ENCODE data around the gene VSIG2. TPM values are rescaled to one million over a fixed set of nuclear protein-coding genes. Genes with fewer than 3 reads are reported as not detected.
A peak's percentile ranks its signal among the peaks of the same experiment; 100 is the strongest.

Gene VSIG2
- total and polyA plus RNA-seq, 3 experiments from 2014 or later = 0.24 to 0.40 TPM; not detected in 1

DNA sequence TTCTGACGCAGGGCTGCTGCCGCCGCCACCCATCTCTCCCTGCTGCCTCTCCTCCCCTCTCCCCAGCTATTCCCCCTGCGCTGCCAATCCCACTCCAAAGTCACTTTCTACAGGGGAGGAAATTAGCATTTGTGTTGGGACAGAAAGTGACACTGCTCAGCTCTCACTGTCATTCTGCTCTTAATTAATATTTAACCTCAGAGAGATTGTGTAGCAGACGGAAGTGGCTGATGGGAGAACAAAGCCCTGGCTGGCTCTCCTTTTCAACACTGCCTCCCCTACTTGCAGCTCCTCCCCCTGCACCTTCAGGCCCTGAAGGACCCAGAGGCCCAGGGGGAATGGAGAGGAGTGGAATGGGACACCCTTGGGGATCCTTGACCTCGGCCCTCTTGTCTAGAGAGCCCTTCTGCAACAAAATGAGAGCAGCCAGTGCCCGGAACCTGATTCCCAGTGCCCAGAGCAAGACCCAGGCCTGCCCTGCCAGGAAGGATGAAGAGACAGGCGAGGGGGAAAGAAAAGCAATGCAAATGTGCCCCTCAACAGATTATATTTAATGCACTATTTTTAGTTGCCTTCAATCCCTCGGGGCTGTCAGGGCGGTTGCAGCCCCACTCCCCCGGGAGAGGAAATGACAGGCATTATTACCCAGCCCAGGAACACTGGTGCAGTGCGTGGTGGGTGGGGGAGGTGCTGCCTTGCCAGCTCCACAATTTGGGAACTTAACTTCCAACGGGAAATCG lies 26.9 kb downstream of the VSIG2 start:
- peaks cover 31 to 53% of the 10 kb centered on the region in 2 donors for H3K27me3 Mint-ChIP-seq
- H3K9me3 Mint-ChIP-seq = no peaks in the 10 kb centered on the region
- peaks cover 0 to 7% (median 4%) of the 10 kb centered on the region in 3 donors for H3K4me1 Mint-ChIP-seq
- no peaks in the 10 kb centered on the region for H3K36me3 ChIP-seq (ENCODE audit: insufficient read depth, low read length)
- POLR2A ChIA-PET = no interaction called here
- H3K9me3 ChIP-seq (ENCODE audit: low read length) = no peaks in the 10 kb centered on the region
- H3K4me1 ChIP-seq (ENCODE audit: insufficient read depth, low read length) = no peaks in the 10 kb centered on the region
- H3K36me3 Mint-ChIP-seq = peaks cover 0 to 2% (median 0%) of the 10 kb centered on the region in 3 donors
- peak overlapping the region in 1 of 8 donors; percentile 30 for H3K27ac Mint-ChIP-seq
- no peak overlapping the region for H3K4me3 ChIP-seq (ENCODE audit: low read length)
- DNase-seq = no peak
- peaks cover 3% of the 10 kb centered on the region for H3K27me3 ChIP-seq (ENCODE audit: insufficient read depth, low read length, poor library complexity, severe bottlenecking)
- H3K27ac ChIP-seq (ENCODE audit: low read depth, low read length) = no peak overlapping the region
- no peak overlapping the region for H3K4me3 Mint-ChIP-seq
- CTCF ChIA-PET = no interaction called here

DNA sequence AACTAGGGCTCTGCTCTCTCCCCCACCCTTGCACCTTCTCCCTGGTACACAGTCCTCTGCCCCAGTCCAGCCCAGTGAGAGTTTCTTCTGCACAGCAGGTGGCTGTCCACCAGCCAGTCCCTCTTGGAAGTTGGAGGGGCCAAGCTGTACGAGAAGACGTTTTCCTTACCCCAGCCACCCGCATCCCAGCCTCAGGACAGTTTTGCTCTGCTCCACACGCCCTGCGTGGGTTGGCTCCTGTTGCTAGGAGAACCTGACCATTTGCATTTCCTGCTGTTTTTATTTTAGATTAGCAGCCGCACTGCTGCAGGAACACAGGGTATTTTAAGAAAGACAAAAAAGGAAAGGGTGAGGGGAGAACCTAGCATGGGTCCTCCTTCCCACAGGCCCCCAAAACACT lies 29.9 kb downstream of the VSIG2 start:
- H3K4me1 ChIP-seq (ENCODE audit: insufficient read depth, low read length) = peaks cover 14% of the 10 kb centered on the region
- H3K9me3 Mint-ChIP-seq = peaks cover 0 to 2% (median 0%) of the 10 kb centered on the region in 5 donors
- H3K9me3 ChIP-seq (ENCODE audit: low read length) = no peaks in the 10 kb centered on the region
- no peak overlapping the region for H3K27ac ChIP-seq (ENCODE audit: low read depth, low read length)
- no peak overlapping the region for H3K4me3 Mint-ChIP-seq
- POLR2A ChIA-PET = no interaction called here
- DNase-seq = no peak
- H3K27ac Mint-ChIP-seq = peak overlapping the region in 1 of 8 donors; percentile 21
- peaks cover 35 to 54% of the 10 kb centered on the region in 2 donors for H3K27me3 Mint-ChIP-seq
- peaks cover 0 to 2% (median 0%) of the 10 kb centered on the region in 3 donors for H3K36me3 Mint-ChIP-seq
- CTCF ChIA-PET = interaction anchor here (1.2 kb wide), 1 partner anchor 53 kb away, joined by 3 read pairs; no protein-coding TSS in a partner anchor
- H3K4me1 Mint-ChIP-seq = peaks cover 13 to 21% (median 18%) of the 10 kb centered on the region in 3 donors
- peaks cover 13% of the 10 kb centered on the region for H3K27me3 ChIP-seq (ENCODE audit: insufficient read depth, low read length, poor library complexity, severe bottlenecking)
- no peaks in the 10 kb centered on the region for H3K36me3 ChIP-seq (ENCODE audit: insufficient read depth, low read length)
- H3K4me3 ChIP-seq (ENCODE audit: low read length) = no peak overlapping the region

DNA sequence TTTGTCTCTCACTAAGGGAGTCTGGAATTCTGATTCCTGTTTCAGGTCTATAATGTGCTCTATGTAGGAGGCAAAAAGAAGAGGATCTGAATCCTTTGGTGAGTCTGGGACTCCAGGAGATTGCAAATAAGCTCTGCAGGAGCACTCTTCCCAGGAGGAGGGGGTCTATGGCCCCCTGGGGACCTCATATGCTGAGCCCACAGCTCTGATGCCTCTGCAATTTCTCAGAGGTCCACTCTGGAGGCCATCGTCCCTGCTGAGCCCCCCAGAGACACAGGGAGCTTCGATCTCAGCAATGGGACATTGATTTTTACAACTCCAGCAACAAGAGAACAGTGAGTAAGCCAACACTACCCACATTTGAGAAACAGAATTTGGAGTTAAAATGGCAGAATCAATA lies 32.5 kb downstream of the VSIG2 start:
- no peak for DNase-seq
- H3K4me1 ChIP-seq (ENCODE audit: insufficient read depth, low read length) = peaks cover 14% of the 10 kb centered on the region
- no peaks in the 10 kb centered on the region for H3K9me3 ChIP-seq (ENCODE audit: low read length)
- peaks cover 35 to 56% of the 10 kb centered on the region in 2 donors for H3K27me3 Mint-ChIP-seq
- H3K4me1 Mint-ChIP-seq = peaks cover 13 to 18% (median 17%) of the 10 kb centered on the region in 3 donors
- H3K36me3 ChIP-seq (ENCODE audit: insufficient read depth, low read length) = no peaks in the 10 kb centered on the region
- peaks cover 0 to 2% (median 0%) of the 10 kb centered on the region in 3 donors for H3K36me3 Mint-ChIP-seq
- no peak overlapping the region for H3K27ac Mint-ChIP-seq
- POLR2A ChIA-PET = no interaction called here
- H3K27ac ChIP-seq (ENCODE audit: low read depth, low read length) = no peak overlapping the region
- peaks cover 0 to 2% (median 0%) of the 10 kb centered on the region in 5 donors for H3K9me3 Mint-ChIP-seq
- H3K27me3 ChIP-seq (ENCODE audit: insufficient read depth, low read length, poor library complexity, severe bottlenecking) = peaks cover 16% of the 10 kb centered on the region
- CTCF ChIA-PET = no interaction called here
- H3K4me3 Mint-ChIP-seq = no peak overlapping the region
- no peak overlapping the region for H3K4me3 ChIP-seq (ENCODE audit: low read length)

DNA sequence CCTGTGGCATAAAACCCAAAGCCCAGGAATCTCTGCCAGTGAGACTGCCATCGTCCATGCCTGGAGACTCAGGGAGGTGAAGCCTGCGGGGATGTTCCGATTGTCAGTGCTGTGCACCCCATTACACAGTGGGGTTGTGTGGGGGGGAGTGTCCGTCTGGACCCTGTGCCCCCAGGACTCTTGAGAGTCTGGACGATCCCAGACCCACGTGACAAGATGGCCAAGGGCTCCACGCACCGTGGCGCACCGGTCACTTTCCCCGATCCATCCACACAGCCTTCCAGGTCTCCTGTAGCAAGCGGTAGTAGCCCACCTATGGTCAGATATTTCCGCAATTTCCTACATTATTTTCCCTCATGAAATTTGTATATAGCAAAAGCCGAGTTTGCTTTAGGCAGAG lies 33.3 kb downstream of the VSIG2 start:
- H3K27ac ChIP-seq (ENCODE audit: low read depth, low read length) = no peak overlapping the region
- peaks cover 14% of the 10 kb centered on the region for H3K4me1 ChIP-seq (ENCODE audit: insufficient read depth, low read length)
- ChIA-PET POLR2A (no interaction called here), CTCF (no interaction called here)
- peaks cover 0 to 2% (median 0%) of the 10 kb centered on the region in 5 donors for H3K9me3 Mint-ChIP-seq
- peaks cover 16% of the 10 kb centered on the region for H3K27me3 ChIP-seq (ENCODE audit: insufficient read depth, low read length, poor library complexity, severe bottlenecking)
- peaks cover 13 to 18% (median 17%) of the 10 kb centered on the region in 3 donors for H3K4me1 Mint-ChIP-seq
- DNase-seq = no peak
- peaks cover 0 to 2% (median 0%) of the 10 kb centered on the region in 3 donors for H3K36me3 Mint-ChIP-seq
- no peak overlapping the region for H3K4me3 ChIP-seq (ENCODE audit: low read length)
- H3K27me3 Mint-ChIP-seq = peaks cover 28 to 57% of the 10 kb centered on the region in 2 donors
- H3K27ac Mint-ChIP-seq = no peak overlapping the region
- H3K36me3 ChIP-seq (ENCODE audit: insufficient read depth, low read length) = no peaks in the 10 kb centered on the region
- no peaks in the 10 kb centered on the region for H3K9me3 ChIP-seq (ENCODE audit: low read length)
- H3K4me3 Mint-ChIP-seq = peak overlapping the region in 1 of 7 donors; percentile 2

DNA sequence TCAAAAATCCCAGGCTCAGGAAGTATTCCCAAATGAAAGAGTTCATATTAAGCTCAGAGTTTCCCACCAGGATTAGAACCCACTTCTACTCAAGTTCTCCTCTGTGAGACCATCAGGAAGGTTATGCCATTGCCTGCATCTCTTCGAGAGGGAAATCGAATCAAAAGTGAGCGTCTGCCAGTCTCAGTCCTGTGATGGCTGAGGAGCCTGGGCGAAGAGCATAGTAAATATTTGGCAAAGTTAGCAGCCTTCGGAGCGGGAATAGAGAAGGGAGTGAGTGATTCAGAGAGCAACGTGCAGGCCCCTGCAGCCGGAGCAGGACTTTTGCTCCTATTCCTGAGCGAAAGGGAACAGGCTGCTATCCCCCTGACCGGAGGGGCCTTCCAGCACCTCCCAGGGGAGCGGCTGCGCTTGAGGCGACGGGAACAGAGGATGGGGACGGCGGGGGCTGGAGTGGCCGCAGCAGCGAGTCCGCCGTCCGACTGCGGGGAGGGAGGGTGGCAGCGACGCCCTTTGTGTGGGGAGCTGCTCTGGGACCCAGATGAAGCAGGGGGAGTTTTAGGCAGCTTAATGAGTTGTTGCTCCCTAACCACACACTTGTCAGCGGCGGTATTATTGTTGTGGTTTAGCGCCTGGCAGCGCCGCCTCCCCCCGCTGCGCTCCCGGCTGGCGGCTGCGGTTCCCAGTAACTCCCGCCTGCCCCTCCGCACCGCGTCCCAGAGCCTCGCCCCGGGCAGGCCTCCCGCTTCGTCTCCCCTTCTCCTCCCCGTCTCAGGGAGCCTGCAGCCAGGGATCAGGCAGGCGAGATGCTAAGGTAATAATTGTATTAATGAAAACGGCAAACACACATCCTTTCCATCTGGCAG lies 34.0 kb downstream of the VSIG2 start:
- Mint-ChIP-seq H3K27ac (peak overlapping the region in 2 of 8 donors; percentile 4 to 41), H3K9me3 (peaks cover 0 to 2% (median 0%) of the 10 kb centered on the region in 5 donors), H3K4me3 (peak overlapping the region in 6 of 7 donors; percentile 66 to 84 (median 74)), H3K4me1 (peaks cover 13 to 18% (median 17%) of the 10 kb centered on the region in 3 donors), H3K36me3 (peaks cover 0 to 2% (median 0%) of the 10 kb centered on the region in 3 donors), H3K27me3 (peaks cover 29 to 58% of the 10 kb centered on the region in 2 donors)
- POLR2A ChIA-PET = no interaction called here
- DNase-seq = peak in 4 of 5 donors; percentile 8 to 36 (median 22)
- Histone ChIP-seq H3K27me3 (ENCODE audit: insufficient read depth, low read length, poor library complexity, severe bottlenecking) (peaks cover 16% of the 10 kb centered on the region), H3K36me3 (ENCODE audit: insufficient read depth, low read length) (no peaks in the 10 kb centered on the region), H3K27ac (ENCODE audit: low read depth, low read length) (no peak overlapping the region), H3K4me3 (ENCODE audit: low read length) (peak overlapping the region; percentile 41), H3K9me3 (ENCODE audit: low read length) (no peaks in the 10 kb centered on the region), H3K4me1 (ENCODE audit: insufficient read depth, low read length) (peaks cover 14% of the 10 kb centered on the region)
- CTCF ChIA-PET = no interaction called here

DNA sequence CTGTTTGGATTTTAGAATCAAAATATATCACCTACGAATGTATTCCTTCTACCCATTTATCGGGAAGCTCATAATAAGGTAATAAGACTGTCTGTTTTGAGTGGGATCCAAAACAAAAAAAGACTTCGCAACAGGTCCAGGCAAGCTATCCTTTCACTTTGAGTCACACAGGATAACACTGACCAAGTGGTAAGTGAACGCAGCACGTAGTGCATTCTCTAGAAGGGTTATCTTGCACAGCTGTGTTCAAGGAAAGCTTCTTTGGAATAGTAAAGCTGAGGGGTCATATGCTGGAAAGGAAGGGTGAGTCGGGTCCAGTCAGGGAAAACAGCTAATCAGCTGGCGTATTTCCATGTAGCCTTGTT lies 34.7 kb downstream of the VSIG2 start:
- no peaks in the 10 kb centered on the region for H3K36me3 ChIP-seq (ENCODE audit: insufficient read depth, low read length)
- peaks cover 16% of the 10 kb centered on the region for H3K27me3 ChIP-seq (ENCODE audit: insufficient read depth, low read length, poor library complexity, severe bottlenecking)
- Mint-ChIP-seq H3K27me3 (peaks cover 23 to 55% of the 10 kb centered on the region in 2 donors), H3K36me3 (peaks cover 0 to 2% (median 0%) of the 10 kb centered on the region in 3 donors), H3K4me3 (peak overlapping the region in 6 of 7 donors; percentile 66 to 84 (median 74)), H3K27ac (peak overlapping the region in 1 of 8 donors; percentile 41), H3K9me3 (peaks cover 0 to 2% (median 0%) of the 10 kb centered on the region in 5 donors), H3K4me1 (peaks cover 13 to 18% (median 17%) of the 10 kb centered on the region in 3 donors)
- no peaks in the 10 kb centered on the region for H3K9me3 ChIP-seq (ENCODE audit: low read length)
- no peak overlapping the region for H3K27ac ChIP-seq (ENCODE audit: low read depth, low read length)
- POLR2A ChIA-PET = no interaction called here
- DNase-seq = no peak
- H3K4me1 ChIP-seq (ENCODE audit: insufficient read depth, low read length) = peaks cover 14% of the 10 kb centered on the region
- H3K4me3 ChIP-seq (ENCODE audit: low read length) = peak overlapping the region; percentile 41
- CTCF ChIA-PET = no interaction called here

DNA sequence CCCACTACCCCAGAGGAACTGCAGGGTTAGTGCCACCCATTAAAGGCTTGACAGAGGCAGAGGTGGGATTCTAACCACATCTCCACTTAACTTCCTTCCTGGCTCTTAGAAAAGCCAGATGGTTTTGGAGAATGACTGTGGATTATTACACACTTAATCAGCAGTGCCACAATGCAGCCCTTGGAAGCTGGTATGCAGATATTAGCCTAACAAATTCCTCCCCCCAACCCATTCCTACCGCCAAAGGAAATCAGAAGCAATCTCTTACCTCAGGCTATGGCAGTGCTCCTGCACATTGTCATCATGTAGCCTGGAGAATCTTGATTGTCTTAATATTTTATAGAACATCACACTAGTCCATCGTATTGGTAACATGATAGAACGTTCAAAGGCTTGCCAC lies 35.5 kb downstream of the VSIG2 start:
- H3K4me1 Mint-ChIP-seq = peaks cover 13 to 14% (median 14%) of the 10 kb centered on the region in 3 donors
- ChIA-PET CTCF (no interaction called here), POLR2A (no interaction called here)
- Histone ChIP-seq H3K9me3 (ENCODE audit: low read length) (no peaks in the 10 kb centered on the region), H3K4me1 (ENCODE audit: insufficient read depth, low read length) (peaks cover 14% of the 10 kb centered on the region), H3K27me3 (ENCODE audit: insufficient read depth, low read length, poor library complexity, severe bottlenecking) (peaks cover 16% of the 10 kb centered on the region), H3K27ac (ENCODE audit: low read depth, low read length) (no peak overlapping the region), H3K4me3 (ENCODE audit: low read length) (no peak overlapping the region), H3K36me3 (ENCODE audit: insufficient read depth, low read length) (no peaks in the 10 kb centered on the region)
- peaks cover 23 to 53% of the 10 kb centered on the region in 2 donors for H3K27me3 Mint-ChIP-seq
- no peak for DNase-seq
- H3K9me3 Mint-ChIP-seq = peaks cover 0 to 2% (median 0%) of the 10 kb centered on the region in 5 donors
- H3K4me3 Mint-ChIP-seq = no peak overlapping the region
- H3K36me3 Mint-ChIP-seq = peaks cover 0 to 2% (median 2%) of the 10 kb centered on the region in 3 donors
- no peak overlapping the region for H3K27ac Mint-ChIP-seq

DNA sequence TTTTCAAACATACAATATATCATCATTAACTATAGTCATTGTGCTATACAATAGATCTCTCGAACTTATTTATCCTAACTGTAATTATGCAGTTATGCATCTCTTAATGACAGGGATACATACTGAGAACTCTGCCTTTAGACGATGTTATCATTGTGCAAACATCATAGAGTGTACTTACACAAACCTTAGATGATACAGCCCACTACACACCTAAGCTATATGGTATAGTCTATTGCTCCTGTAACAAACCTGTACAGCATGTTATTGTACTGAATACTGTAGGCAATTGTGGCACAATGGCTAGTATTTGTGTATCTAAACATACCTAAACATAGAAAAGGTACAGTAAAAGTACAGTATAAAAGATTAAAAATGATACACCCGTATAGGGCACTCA lies 39.7 kb downstream of the VSIG2 start:
- H3K4me1 Mint-ChIP-seq = peaks cover 1 to 2% (median 1%) of the 10 kb centered on the region in 3 donors
- CTCF ChIA-PET = no interaction called here
- no peak overlapping the region for H3K27ac Mint-ChIP-seq

More for the DNA sequence above, 39.7 kb downstream of the VSIG2 start:
- no peak overlapping the region for H3K4me3 Mint-ChIP-seq
- POLR2A ChIA-PET = no interaction called here
- H3K36me3 ChIP-seq (ENCODE audit: insufficient read depth, low read length) = no peaks in the 10 kb centered on the region
- peaks cover 9% of the 10 kb centered on the region for H3K27me3 ChIP-seq (ENCODE audit: insufficient read depth, low read length, poor library complexity, severe bottlenecking)
- no peak overlapping the region for H3K27ac ChIP-seq (ENCODE audit: low read depth, low read length)
- peaks cover 0 to 6% (median 3%) of the 10 kb centered on the region in 5 donors for H3K9me3 Mint-ChIP-seq
- no peak overlapping the region for H3K4me3 ChIP-seq (ENCODE audit: low read length)
- H3K27me3 Mint-ChIP-seq = peaks cover 22 to 53% of the 10 kb centered on the region in 2 donors
- H3K36me3 Mint-ChIP-seq = peaks cover 0 to 5% (median 5%) of the 10 kb centered on the region in 3 donors
- no peak for DNase-seq
- peaks cover 2% of the 10 kb centered on the region for H3K4me1 ChIP-seq (ENCODE audit: insufficient read depth, low read length)
- H3K9me3 ChIP-seq (ENCODE audit: low read length) = no peaks in the 10 kb centered on the region

Measured in CD8-positive, alpha-beta memory T cell (primary cell).